HG02943 (cell line): ENCODE measurements around the gene PAPLN.
"Not testable (repeated sequence)": the region's sequence is repeated elsewhere in the genome, so short reads cannot be mapped to it uniquely, and the experiment has no call there.

Source experiments
- ATAC-seq: cut with Tn5 transposase; IDR thresholded peaks from one replicate; pipeline ENCODE4 v1.9.1; 2021; ENCODE audit warnings: mild to moderate bottlenecking, low read depth, moderate library complexity; ENCODE audit not compliant: unreplicated experiment

PAPLN gene, protein sequence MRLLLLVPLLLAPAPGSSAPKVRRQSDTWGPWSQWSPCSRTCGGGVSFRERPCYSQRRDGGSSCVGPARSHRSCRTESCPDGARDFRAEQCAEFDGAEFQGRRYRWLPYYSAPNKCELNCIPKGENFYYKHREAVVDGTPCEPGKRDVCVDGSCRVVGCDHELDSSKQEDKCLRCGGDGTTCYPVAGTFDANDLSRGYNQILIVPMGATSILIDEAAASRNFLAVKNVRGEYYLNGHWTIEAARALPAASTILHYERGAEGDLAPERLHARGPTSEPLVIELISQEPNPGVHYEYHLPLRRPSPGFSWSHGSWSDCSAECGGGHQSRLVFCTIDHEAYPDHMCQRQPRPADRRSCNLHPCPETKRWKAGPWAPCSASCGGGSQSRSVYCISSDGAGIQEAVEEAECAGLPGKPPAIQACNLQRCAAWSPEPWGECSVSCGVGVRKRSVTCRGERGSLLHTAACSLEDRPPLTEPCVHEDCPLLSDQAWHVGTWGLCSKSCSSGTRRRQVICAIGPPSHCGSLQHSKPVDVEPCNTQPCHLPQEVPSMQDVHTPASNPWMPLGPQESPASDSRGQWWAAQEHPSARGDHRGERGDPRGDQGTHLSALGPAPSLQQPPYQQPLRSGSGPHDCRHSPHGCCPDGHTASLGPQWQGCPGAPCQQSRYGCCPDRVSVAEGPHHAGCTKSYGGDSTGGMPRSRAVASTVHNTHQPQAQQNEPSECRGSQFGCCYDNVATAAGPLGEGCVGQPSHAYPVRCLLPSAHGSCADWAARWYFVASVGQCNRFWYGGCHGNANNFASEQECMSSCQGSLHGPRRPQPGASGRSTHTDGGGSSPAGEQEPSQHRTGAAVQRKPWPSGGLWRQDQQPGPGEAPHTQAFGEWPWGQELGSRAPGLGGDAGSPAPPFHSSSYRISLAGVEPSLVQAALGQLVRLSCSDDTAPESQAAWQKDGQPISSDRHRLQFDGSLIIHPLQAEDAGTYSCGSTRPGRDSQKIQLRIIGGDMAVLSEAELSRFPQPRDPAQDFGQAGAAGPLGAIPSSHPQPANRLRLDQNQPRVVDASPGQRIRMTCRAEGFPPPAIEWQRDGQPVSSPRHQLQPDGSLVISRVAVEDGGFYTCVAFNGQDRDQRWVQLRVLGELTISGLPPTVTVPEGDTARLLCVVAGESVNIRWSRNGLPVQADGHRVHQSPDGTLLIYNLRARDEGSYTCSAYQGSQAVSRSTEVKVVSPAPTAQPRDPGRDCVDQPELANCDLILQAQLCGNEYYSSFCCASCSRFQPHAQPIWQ

DNA sequence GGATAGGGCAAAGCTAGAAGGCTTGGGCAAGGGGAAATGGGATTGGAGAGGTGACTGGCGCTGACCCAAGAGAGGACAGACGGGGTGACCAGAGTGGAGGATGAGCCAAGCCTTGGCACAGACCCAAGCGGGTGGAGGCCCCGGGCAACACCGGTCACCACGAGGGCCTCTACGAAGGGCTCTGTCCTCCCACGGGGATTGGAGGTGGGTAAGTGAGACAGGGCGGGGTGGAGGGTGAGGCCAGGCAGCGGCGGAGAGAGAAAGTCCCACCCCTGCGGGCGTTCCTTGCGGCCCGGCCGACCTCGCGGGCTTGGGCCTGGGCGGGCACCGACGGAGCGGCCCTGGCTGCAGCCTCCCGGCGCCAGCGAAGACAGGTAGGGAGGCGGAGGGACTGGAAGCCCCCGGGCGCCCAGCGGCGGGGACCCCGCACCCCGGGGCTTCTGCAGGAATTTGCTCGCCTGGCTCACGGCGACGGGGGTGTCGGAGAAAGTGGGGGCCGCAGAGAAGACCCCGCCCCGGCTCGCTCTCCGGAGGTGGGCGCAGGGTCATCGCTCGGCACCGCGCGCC lies at the start of gene PAPLN:
Gene PAPLN, plus strand, starts transcription at position 288 of the 567 bp plus-strand sequence. CDS start 2,273 bp downstream, outside the sequence.
- ATAC-seq: no peak

DNA sequence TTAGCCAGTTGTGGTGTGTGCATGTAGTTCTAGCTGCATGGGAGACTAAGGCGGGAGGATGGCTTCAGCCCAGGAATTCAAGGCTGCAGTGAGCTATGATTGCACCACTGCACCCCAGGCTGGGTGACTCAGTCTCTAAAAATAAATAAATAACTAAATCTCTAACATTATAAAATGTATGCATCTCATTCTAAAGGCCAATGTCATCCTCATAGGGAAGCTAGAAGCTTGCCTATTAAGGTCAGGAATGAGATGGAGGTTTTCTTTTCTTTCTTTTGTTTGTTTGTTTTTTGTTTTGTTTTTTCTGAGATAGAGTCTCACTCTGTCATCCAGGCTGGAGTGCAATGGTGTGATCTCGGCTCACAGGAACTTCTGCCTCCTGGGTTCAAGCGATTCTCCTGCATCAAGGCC lies 48.8 kb upstream of the PAPLN start:
- ATAC-seq: no peak

DNA sequence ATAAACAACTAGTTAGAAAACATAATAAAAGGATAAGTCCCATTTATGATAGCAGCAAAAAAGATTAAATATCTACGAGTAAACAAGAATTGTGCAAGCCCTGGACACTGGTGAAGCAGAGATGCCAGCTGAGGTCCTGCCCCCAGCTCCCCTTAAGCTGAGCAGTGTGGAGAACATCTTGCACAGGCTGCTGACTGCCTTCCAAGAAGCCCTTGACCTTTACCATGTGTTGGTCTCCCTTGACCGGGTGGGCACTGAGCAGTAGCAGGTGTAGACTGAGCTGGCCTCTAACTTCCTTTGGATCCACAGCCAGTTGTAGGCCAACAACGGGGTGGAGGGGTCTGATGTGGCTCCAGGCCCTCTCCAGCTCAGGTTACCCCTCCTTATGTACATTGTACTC lies 47.7 kb upstream of the PAPLN start:
- ATAC-seq: no peak

DNA sequence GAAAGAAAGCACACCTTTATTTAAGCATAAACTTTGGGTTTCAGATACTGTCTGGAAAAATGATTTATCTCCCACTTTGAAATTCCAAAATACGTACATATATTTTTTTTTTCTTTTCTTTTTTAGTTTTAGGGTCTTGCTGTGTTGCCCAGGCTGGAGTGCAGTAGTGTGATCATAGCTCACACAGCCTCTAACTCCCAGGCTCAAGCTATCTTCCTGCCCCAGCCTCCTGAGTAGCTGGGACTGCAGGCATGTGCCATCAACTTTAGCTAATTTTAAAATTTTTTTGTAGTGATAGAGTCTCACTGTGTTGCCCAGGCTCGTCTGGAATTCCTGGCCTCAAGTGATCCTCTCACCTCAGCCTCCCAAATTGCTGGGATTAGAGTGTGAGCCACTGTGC lies 45.9 kb upstream of the PAPLN start:
- no peak for ATAC-seq

DNA sequence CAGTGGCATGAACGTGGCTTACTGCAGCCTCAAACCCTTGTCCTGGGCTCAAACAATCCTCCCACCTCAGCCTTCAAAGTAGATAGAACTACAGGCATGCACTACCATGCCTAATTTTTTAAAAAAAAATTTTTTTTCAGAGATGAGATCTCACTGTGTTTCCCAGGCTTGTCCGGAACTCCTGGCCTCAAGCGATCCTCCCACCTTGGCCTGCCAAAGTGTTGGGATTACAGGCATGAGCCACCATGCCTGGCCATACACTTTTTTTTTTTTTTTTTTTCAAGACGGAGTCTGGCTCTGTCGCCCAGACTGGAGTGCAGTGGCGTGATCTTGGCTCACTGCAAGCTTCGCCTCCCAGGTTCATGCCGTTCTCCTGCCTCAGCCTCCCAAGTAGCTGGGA lies 43.0 kb upstream of the PAPLN start:
- not testable (repeated sequence) for ATAC-seq

DNA sequence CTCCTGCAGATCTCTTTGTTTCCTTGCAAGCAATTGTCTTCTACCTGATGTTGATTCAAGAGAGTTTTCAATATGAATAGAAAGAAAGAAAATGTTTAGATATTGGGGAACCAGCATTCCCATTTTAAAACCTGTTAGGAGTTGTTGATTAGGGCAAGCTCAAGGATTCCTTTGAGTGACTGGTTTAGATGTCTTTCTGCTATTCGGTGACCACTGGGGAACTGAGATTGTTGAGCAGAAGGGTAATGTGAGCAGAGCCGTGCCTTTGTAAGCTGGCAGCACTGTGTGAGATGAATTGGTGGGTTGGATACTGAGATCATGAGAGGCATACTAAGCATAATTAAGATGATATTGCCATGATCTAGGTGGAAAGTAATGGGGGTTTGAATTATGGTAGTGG lies 39.1 kb upstream of the PAPLN start:
- ATAC-seq: no peak

DNA sequence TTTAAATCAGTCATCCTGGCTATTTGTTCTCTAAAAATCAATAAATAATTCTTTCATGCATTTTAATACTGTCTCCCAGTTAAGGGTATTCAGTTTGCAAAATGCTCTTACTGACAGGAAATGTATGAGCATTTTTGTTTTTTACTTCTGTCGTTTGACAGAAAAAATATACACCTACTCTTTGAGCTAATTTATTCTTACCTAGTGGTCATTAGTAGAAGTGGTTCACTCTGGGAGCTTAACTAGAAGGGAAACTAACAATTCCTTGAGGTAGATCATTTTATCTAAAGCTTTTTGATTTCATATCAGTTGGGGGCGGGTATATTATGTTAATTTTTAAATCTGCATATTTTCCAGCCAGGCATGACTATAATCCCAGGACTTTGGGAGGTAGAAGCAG lies 33.8 kb upstream of the PAPLN start:
- ATAC-seq: no peak

DNA sequence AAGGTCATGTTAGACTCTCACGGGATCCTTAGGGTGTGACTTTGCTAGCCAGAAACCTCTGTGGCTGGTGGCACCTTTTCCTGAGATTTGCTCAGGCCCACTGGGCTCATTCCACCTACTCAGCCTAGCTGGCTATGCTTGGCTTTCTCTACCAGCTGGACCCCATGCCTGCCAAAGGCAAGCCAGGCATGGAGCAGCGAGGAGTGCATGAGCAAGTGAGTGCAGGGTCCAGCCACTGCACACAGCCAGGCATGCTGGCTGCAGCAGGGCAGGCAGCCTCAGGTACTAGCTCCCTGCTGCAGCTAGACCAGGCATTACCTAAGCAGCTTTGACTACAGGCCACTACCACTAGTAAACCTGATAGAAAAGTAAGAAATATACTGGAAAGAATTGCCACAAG lies 29.7 kb upstream of the PAPLN start:
- ATAC-seq: no peak

DNA sequence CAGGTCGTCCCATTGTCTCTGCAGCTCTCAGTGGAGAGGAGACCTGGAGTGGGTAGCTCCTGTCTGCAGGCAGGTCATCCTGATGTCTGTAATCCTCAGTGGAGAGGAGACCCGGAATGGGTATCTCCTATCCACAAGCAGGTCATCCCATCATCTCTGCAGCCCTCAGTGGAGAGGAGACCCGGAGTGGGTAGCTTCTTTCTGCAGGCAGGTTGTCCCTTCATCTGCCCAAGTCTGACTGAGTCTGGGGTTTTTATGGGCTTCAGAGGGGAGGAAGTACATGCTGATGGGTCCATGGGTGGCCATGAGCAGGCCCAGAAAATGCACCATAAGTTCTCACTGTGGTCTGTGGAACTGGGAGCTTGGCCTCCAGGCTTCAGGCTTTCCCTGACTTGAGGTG lies 28.9 kb upstream of the PAPLN start:
- no peak for ATAC-seq

DNA sequence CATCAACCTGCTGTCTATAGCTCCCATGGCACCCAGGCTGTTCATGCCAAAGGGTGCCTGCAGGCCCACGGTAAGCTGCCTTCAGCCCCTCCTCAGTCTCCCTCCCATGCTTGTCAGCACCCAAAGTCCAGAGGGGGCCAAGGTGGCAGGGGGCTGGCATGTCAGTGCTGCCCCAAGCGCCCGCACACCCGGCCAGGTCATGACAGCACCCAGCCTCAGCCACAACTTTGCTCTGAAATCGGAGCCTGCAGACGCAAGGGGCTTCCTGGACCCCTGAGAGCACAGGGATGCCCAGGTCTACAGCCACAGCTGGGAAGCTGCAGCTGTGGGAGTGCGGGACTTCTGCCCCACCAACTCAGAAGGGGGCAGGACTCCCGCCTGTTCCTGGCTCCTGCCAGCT lies 28.5 kb upstream of the PAPLN start:
- no peak for ATAC-seq

DNA sequence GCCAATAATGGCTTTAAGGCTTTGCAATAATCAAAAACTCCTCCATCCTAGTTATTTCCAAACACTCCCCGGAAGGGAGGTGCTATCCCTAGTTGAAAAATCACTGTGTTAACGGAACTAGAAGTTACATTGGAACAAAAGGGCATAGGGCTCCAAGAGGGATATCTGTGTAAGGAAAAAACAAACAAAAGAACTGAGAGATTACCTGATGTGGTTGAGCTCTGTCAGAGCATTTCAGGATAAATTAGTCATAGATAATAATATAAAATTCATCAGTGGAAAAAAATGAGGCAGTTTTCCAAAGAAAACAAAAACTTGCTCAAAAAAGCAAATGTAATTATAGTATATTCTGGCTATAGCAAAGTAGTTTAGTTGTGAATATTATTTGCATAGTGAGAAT lies 27.4 kb upstream of the PAPLN start:
- ATAC-seq: no peak

DNA sequence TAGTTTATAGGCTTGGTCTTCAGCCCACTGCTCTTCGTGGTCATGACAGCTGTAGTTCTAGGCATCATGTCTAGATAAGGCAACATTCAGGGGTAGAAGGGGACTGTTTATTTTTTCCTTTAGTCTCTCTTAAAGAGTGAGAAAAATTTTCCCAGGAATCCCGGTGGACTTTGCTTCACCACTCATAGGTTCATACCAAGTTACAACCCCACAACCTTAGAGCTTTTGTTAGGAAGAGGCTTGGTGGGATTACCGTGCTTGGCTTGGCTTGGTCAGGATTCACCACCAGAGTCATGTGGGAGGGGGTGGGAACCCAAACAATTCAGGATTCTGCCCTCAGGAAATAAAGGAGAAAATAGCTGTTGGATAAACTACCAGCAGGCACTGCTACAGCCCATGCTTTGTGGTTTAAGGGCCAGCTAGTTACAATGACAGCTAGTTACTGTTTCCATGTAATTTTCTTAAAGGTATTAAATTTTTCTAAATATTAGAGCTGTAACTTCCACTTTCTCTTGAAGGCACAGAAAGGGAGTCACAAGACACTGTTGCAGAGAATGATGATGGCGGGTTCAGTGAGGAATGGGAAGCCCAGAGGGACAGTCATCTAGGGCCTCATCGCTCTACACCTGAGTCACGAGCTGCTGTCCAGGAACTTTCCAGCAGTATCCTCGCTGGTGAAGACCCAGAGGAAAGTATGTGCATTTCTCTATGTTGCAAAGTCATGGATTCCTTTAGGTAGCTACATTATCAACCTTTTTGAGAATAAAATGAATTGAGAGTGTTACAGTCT lies 25.9 kb upstream of the PAPLN start:
- ATAC-seq: no peak

DNA sequence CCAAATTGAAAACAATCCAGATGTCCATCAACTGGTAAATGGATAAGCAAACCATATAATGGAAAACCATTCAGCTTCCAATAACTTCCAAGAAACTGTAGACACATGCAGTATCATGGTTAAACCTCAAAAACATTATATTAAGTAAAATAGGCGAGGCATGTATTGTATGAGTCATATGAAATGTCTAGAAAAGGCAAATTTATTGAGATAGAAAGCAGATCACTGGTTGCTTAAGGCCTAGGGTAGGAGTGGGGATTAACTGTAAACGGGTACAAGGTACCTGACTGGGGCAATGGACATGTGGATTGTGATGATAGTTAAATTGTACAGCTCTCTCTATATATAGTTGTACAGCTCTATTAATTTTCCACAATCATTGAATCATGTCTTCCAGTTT lies 21.3 kb upstream of the PAPLN start:
- ATAC-seq: no peak

DNA sequence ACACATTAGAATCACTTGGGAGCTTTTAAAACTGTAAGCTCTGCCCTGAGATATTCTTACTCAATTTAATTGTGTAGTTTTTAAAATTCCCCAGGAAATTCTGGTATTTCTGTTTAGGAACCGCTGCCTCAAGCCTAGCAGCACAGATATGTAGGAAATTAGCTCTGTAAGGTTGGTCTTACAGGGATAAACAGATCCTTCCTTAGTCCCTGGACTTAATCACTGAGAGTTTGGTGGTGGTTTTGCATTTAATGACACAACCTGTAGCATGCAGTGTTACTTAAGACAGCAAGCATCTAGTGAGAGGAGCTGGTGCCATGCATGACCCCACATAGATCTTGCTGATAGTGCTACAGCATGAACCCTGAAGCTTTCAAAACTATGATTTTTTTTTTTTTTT lies 19.9 kb upstream of the PAPLN start:
- no peak for ATAC-seq

DNA sequence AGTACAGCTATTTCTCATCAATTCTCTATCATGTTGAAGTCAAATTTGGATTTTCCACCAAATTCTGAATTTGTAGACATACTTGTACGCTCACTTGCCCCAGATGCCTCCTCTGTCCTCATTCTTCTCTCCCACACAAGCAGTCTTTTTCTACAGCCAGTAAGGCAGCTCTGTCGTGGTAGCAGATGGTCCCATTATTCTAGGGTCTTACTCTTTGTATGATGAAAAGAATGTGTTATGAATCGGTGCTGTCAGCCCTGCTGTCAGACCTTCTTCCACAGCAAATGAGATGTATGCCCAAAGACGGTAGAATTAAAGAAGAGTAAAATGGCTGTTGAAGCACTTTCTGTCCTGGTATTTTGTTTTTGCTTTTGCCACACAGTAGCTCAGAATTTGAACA lies 17.2 kb upstream of the PAPLN start:
- ATAC-seq: no peak

DNA sequence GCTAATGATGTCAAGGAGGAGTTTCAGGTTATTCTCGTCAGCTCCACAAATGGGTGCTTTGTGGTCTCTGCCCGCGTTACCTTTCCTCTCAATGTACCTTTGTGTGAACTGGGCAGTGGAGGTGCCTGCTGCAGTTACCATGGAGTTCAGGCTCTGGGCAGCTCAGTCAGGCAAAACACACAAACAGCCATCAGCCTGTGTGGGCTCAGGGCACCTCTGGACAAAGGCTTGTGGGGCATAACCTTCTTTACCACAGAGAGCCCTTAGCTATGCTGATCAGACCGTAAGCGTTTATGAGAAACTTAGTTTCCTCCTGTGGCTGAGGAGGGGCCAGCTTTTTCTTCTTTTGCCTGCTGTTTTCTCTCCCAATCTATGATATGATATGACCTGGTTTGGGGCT lies 16.7 kb upstream of the PAPLN start:
- no peak for ATAC-seq

DNA sequence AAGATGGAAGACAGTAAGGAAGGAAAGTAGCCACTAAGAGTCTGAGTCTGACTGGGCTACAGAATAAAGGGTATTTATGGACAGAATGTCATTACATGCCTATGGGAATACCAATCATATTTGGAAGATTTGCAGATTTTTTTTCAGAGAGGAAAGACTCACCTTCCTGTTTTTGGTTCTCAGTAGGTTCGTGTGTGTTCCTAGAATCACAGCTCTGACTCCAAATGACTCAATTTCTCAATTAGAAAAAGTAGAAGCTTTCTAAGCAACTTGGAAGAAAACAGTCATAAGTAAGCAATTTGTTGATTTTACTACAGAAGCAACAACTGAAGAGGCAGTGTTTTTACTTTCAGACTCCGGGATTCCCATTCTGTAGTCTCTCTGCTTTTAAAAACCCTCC lies 15.4 kb upstream of the PAPLN start:
- no peak for ATAC-seq

DNA sequence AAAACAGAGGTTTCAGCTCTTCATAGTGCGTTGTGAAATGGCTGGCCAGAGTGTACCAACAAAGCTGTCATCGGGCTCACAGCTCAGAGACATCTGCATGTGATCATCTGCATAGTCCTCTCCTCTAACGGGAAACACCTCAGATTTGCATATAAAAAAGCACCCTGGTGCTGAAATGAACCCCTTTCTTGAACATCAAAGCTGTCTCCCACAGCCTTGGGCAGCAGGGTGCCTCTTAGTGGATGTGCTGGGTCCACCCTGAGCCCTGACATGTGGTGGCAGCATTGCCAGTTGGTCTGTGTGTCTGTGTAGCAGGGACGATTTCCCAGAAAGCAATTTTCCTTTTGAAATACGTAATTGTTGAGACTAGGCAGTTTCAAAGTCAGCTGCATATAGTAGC lies 14.3 kb upstream of the PAPLN start:
- no peak for ATAC-seq

DNA sequence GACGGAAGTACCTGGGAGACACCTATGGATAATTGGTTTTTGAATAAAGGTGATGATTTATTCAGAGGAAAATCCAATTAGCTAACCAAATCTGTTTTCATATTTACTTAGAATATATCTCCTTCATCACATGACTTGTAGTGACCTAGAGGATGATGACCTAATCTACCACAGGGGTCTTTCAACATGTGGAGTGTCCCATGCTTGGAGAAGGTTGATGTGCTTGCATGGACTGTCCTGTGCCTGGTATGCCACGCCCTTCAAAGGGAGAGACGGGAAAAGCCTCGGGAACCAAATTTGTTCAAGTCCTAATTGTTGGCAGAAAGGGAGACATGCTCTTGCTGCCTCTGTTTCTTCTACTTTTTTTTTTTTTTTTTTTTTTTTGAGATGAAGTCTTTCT lies 11.8 kb upstream of the PAPLN start:
- ATAC-seq: no peak
